ENCODE data around the gene SLC27A3. TPM values are rescaled to one million over a fixed set of nuclear protein-coding genes. Genes with fewer than 3 reads are reported as not detected.

The SLC27A3 gene
- total RNA-seq, 2 donors from 2014 or later = 24.1 to 27.9 TPM

DNA sequence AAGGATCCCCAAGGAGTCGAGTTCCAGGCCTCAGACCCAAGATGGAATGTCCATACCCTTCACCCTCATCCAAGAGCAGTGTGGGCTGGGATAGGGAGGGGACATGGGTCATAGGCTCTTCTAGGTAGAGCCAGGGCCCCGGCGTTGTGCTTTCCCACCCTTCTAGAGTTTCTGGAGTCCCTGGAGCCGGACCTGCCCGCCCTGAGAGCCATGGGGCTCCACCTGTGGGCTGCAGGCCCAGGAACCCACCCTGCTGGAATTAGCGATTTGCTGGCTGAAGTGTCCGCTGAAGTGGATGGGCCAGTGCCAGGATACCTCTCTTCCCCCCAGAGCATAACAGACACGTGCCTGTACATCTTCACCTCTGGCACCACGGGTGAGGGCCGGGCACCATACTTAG lies 1.1 kb downstream of the SLC27A3 start:
- H3K4me1 ChIP-seq = no peaks in the 10 kb centered on the region

DNA sequence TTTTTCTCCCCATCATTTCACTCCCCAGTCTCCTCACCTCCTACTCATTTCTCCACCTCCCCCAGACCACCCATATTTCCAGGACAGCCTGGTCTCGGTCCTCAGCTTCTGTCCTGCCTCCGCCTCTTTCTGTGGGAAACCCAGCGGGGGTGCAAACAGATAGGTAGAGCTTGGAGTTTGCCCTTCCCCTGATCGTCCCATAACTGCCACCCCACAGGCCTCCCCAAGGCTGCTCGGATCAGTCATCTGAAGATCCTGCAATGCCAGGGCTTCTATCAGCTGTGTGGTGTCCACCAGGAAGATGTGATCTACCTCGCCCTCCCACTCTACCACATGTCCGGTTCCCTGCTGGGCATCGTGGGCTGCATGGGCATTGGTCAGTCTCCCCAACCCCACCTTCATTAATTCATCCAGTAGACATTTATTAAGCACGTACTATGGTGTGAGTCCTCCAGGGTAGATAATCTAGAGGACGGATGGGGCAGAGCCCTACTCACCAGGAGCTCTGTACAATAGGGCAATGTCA lies 1.7 kb downstream of the SLC27A3 start:
- Histone ChIP-seq H3K27ac (no peak overlapping the region), H3K9me3 (no peaks in the 10 kb centered on the region), H3K4me1 (no peaks in the 10 kb centered on the region), H3K9ac (ENCODE audit: low read depth in 2 of 2, low read length in 2 of 2) (no peak overlapping the region), H3K36me3 (no peaks in the 10 kb centered on the region), H3K4me3 (no peak overlapping the region), H3K27me3 (no peaks in the 10 kb centered on the region)
- intact Hi-C loops (cut with DNase I) = no loop called here
- TF ChIP-seq, protein P1, sequence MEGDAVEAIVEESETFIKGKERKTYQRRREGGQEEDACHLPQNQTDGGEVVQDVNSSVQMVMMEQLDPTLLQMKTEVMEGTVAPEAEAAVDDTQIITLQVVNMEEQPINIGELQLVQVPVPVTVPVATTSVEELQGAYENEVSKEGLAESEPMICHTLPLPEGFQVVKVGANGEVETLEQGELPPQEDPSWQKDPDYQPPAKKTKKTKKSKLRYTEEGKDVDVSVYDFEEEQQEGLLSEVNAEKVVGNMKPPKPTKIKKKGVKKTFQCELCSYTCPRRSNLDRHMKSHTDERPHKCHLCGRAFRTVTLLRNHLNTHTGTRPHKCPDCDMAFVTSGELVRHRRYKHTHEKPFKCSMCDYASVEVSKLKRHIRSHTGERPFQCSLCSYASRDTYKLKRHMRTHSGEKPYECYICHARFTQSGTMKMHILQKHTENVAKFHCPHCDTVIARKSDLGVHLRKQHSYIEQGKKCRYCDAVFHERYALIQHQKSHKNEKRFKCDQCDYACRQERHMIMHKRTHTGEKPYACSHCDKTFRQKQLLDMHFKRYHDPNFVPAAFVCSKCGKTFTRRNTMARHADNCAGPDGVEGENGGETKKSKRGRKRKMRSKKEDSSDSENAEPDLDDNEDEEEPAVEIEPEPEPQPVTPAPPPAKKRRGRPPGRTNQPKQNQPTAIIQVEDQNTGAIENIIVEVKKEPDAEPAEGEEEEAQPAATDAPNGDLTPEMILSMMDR (IDR thresholded peaks at IDR 0.05) = no peak
- no peak for DNase-seq

More for the DNA sequence above, 1.1 kb downstream of the SLC27A3 start:
- TF ChIP-seq, protein P1 (IDR thresholded peaks at IDR 0.05) = no peak
- Histone ChIP-seq H3K9me3 (no peaks in the 10 kb centered on the region), H3K27me3 (no peaks in the 10 kb centered on the region), H3K9ac (ENCODE audit: low read depth in 2 of 2, low read length in 2 of 2) (peak overlapping the region; percentile 39 to 81), H3K4me3 (peak overlapping the region; percentile 90), H3K36me3 (no peaks in the 10 kb centered on the region), H3K27ac (peak overlapping the region; percentile 91)
- no peak for DNase-seq
- intact Hi-C loops (cut with DNase I) = no loop called here

DNA sequence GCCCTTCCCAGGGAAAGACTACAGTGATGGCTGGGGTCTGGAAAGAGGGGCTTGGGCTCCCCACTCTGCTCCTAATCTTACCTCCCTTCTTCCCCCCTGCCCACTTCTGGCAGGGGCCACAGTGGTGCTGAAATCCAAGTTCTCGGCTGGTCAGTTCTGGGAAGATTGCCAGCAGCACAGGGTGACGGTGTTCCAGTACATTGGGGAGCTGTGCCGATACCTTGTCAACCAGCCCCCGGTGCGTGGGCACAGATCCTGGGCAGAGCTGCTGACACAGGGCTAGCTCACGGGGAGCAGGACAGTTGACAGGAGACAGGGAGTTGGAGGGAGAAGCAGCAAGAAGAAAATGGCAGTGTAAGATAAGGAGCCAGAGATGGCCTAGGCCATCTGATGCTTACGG lies 2.4 kb downstream of the SLC27A3 start:
- Histone ChIP-seq H3K9ac (ENCODE audit: low read depth in 2 of 2, low read length in 2 of 2) (no peak overlapping the region), H3K27ac (no peak overlapping the region), H3K4me1 (no peaks in the 10 kb centered on the region), H3K27me3 (no peaks in the 10 kb centered on the region), H3K9me3 (no peaks in the 10 kb centered on the region), H3K36me3 (no peaks in the 10 kb centered on the region), H3K4me3 (no peak overlapping the region)
- TF ChIP-seq, protein P1 (IDR thresholded peaks at IDR 0.05) = no peak
- intact Hi-C loops (cut with DNase I) = no loop called here
- no peak for DNase-seq

DNA sequence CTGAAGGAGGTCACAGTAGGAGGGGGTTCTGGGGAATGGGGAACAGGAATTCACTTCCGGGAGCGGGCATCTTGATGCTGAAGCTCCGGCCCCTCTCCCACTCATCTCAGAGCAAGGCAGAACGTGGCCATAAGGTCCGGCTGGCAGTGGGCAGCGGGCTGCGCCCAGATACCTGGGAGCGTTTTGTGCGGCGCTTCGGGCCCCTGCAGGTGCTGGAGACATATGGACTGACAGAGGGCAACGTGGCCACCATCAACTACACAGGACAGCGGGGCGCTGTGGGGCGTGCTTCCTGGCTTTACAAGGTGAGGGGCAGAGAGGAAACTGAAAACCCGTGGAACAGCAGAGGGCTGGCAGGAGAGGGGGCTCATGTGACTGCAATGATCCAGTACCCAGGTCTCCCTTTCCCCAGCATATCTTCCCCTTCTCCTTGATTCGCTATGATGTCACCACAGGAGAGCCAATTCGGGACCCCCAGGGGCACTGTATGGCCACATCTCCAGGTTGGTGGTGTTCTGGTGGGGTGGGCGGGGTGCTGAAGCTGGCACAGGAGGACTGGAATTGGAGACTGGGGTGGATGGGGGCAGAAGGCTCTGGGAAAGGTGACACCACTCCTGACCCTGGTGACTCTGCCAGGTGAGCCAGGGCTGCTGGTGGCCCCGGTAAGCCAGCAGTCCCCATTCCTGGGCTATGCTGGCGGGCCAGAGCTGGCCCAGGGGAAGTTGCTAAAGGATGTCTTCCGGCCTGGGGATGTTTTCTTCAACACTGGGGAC lies 3.0 kb downstream of the SLC27A3 start:
- no peak for DNase-seq
- TF ChIP-seq, protein P1 (IDR thresholded peaks at IDR 0.05) = no peak
- no peaks in the 10 kb centered on the region for H3K9me3 ChIP-seq
- no peak overlapping the region for H3K4me3 ChIP-seq
- H3K36me3 ChIP-seq = no peaks in the 10 kb centered on the region
- H3K27ac ChIP-seq = no peak overlapping the region
- no peak overlapping the region for H3K9ac ChIP-seq (ENCODE audit: low read depth in 2 of 2, low read length in 2 of 2)
- intact Hi-C loops (cut with DNase I) = no loop called here
- H3K4me1 ChIP-seq = no peaks in the 10 kb centered on the region
- H3K27me3 ChIP-seq = no peaks in the 10 kb centered on the region

DNA sequence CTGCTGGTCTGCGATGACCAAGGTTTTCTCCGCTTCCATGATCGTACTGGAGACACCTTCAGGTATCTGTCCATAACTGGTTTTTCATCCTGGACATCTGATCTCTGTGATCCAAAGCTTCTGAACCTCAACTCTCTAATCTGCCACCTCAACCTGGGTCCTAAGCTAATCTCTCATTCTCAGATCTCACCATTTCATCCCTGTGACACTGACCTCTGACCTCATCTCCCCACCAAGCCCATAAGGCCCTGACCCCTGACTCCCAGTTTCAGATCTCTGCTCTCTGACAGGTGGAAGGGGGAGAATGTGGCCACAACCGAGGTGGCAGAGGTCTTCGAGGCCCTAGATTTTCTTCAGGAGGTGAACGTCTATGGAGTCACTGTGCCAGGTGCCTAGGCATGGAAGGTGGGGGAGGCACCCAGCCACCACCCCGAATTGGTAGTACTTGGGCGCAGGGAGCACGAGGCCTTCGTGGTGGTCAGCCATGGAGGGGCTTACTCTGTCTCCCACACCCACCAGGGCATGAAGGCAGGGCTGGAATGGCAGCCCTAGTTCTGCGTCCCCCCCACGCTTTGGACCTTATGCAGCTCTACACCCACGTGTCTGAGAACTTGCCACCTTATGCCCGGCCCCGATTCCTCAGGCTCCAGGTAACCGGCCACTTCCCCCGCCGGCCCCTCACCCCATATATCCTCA lies 3.8 kb downstream of the SLC27A3 start:
- no peak for DNase-seq
- Histone ChIP-seq H3K36me3 (no peaks in the 10 kb centered on the region), H3K9me3 (no peaks in the 10 kb centered on the region), H3K27me3 (no peaks in the 10 kb centered on the region), H3K4me1 (no peaks in the 10 kb centered on the region), H3K27ac (no peak overlapping the region), H3K9ac (ENCODE audit: low read depth in 2 of 2, low read length in 2 of 2) (no peak overlapping the region), H3K4me3 (no peak overlapping the region)
- intact Hi-C loops (cut with DNase I) = no loop called here
- TF ChIP-seq, protein P1 (IDR thresholded peaks at IDR 0.05) = no peak

All from colonic mucosa (tissue), 4 donors.